PC-9 (cell line): ENCODE results near the gene DHRSX. TPM values are rescaled to one million over a fixed set of nuclear protein-coding genes. Genes with fewer than 3 reads are reported as not detected.

Experiments
- BruUV-seq: library from RNA; stranded (reverse); fragments of 400-500 nt; replicated peaks from 2 replicates; lab custom pipeline; 2021; lab: Mats Ljungman, UMichigan
- CTCF ChIA-PET: fragments of 300-600 bp; sonication (Branson Sonifier 250); formaldehyde crosslinking; loops from one replicate; lab custom pipeline; 2022; ENCODE audit warnings: antibody characterized with exemption; lab: Charles Lee
- POLR2A ChIA-PET: fragments of 300-600 bp; sonication (Branson Sonifier 250); formaldehyde crosslinking; loops from one replicate; lab custom pipeline; 2022; ENCODE audit warnings: antibody characterized with exemption; ENCODE audit not compliant: unreplicated experiment; lab: Charles Lee
- DNase-seq, 2 experiments: peaks; one replicate each; pipeline versions ENCODE4 v3.0.0 to v3.0.0-alpha.2; 2015 to 2022; ENCODE audit warnings: mixed read lengths in 1 of 2
- H2AFZ ChIP-seq: fragments of 200-600 bp; sonication (generic); 2 replicates; pipeline ENCODE4 v1.8.1; 2017; ENCODE audit warnings: antibody characterized with exemption
- H3F3A ChIP-seq: fragments of 200-600 bp; sonication (generic); 2 replicates; pipeline ENCODE4 v1.8.1; 2017; ENCODE audit warnings: antibody characterized with exemption, mild to moderate bottlenecking, low read depth; ENCODE audit not compliant: insufficient read depth
- H3K27ac ChIP-seq: fragments of 200-600 bp; sonication (generic); 2 replicates; pipeline ENCODE4 v1.6.1; 2016; ENCODE audit warnings: mixed run types
- H3K27me3 ChIP-seq: fragments of 200-600 bp; sonication (generic); 2 replicates; pipeline ENCODE4 v1.6.1; 2016; ENCODE audit warnings: low read depth, mixed run types; ENCODE audit not compliant: insufficient read depth
- H3K36me3 ChIP-seq: fragments of 200-600 bp; sonication (generic); 2 replicates; pipeline ENCODE4 v1.6.1; 2016; ENCODE audit warnings: low read depth, mixed run types
- H3K4me1 ChIP-seq: fragments of 200-600 bp; sonication (generic); replicated peaks from 2 replicates; pipeline ENCODE4 v1.6.1; 2016; ENCODE audit warnings: mixed run types; ENCODE audit not compliant: insufficient read depth
- H3K4me2 ChIP-seq: fragments of 200-600 bp; sonication (generic); 2 replicates; pipeline ENCODE4 v1.6.1; 2017; ENCODE audit warnings: mixed run types
- H3K4me3 ChIP-seq: fragments of 200-600 bp; sonication (generic); 2 replicates; pipeline ENCODE4 v1.6.1; 2016; ENCODE audit warnings: mixed run types
- H3K79me2 ChIP-seq: fragments of 200-600 bp; sonication (generic); 2 replicates; pipeline ENCODE4 v1.6.1; 2017; ENCODE audit warnings: low read depth, mixed run types
- H3K9me2 ChIP-seq: fragments of 200-600 bp; sonication (generic); 2 replicates; pipeline ENCODE4 v1.8.1; 2017; ENCODE audit warnings: mild to moderate bottlenecking; ENCODE audit not compliant: insufficient read depth
- H3K9me3 ChIP-seq: fragments of 200-600 bp; sonication (generic); 2 replicates; pipeline ENCODE4 v1.8.1; 2016; ENCODE audit warnings: low read depth; ENCODE audit not compliant: insufficient read depth
- H4K20me1 ChIP-seq: fragments of 200-600 bp; sonication (generic); 2 replicates; pipeline ENCODE4 v1.8.1; 2017; ENCODE audit not compliant: insufficient read depth
- EZH2 ChIP-seq: fragments of 200-600 bp; sonication (generic); IDR thresholded peaks from 2 replicates; pipeline ENCODE4 v1.8.0; 2017; ENCODE audit warnings: antibody characterized with exemption, low read depth
- intact Hi-C: fragments of 100-400 bp; cut with micrococcal nuclease; formaldehyde crosslinking; loops from one replicate; pipeline ENCODE4 v1.10.0; 2022; ENCODE audit not compliant: unreplicated experiment
- total RNA-seq: library from RNA; stranded (reverse); gene quantifications from 2 replicates; pipeline ENCODE4 v1.2.3, GENCODE V29; 2021
- TF ChIP-seq, protein P1 (sequence below): fragments of 200-600 bp; sonication (generic); conservative IDR thresholded peaks from 2 replicates; pipeline ENCODE4 v1.6.1; 2017; ENCODE audit warnings: mixed run types, antibody characterized with exemption, mild to moderate bottlenecking, moderate library complexity

DHRSX gene
- total RNA-seq, 1 experiment from 2014 or later = 13.2 TPM

DNA sequence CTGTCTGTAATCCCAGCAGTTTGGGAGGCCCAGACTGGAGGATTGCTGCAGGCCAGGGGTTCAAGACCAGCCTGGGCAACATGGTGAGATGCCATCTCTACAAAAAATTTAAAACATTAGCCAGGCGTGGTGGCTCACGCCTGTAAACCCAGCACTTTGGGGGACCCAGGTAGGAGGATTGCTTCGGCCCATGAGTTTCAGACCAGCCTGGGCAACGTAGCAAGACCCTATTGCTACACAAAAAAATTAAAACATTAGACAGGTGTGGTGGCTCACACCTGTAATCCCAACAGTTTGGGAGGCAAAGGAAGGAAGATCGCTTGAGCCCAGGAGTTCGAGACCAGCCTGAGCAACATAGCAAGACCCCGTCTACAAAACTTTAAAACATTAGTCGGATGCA is 1.3 kb downstream of the DHRSX start:
- Histone ChIP-seq H3K4me1 (peaks cover 21% of the 10 kb centered on the region), H3K36me3 (no peaks in the 10 kb centered on the region), H3K9me2 (no peaks in the 10 kb centered on the region), H3K4me2 (peak overlapping the region; percentile 67), H3K79me2 (peaks cover 19% of the 10 kb centered on the region), H2AFZ (no peak overlapping the region), H3F3A (peaks cover 10% of the 10 kb centered on the region; the same call in 1 of the 2 replicates), H4K20me1 (peaks cover 3% of the 10 kb centered on the region; the same call in 1 of the 2 replicates), H3K27me3 (no peaks in the 10 kb centered on the region), H3K9me3 (no peaks in the 10 kb centered on the region), H3K27ac (no peak overlapping the region), H3K4me3 (peak overlapping the region; percentile 71)
- CTCF ChIA-PET = no interaction called here
- BruUV-seq = TSS peak; percentile 51
- intact Hi-C loops = no loop called here
- no peak for DNase-seq
- POLR2A ChIA-PET = no interaction called here
- no peak for TF ChIP-seq EZH2
- TF ChIP-seq, protein P1, sequence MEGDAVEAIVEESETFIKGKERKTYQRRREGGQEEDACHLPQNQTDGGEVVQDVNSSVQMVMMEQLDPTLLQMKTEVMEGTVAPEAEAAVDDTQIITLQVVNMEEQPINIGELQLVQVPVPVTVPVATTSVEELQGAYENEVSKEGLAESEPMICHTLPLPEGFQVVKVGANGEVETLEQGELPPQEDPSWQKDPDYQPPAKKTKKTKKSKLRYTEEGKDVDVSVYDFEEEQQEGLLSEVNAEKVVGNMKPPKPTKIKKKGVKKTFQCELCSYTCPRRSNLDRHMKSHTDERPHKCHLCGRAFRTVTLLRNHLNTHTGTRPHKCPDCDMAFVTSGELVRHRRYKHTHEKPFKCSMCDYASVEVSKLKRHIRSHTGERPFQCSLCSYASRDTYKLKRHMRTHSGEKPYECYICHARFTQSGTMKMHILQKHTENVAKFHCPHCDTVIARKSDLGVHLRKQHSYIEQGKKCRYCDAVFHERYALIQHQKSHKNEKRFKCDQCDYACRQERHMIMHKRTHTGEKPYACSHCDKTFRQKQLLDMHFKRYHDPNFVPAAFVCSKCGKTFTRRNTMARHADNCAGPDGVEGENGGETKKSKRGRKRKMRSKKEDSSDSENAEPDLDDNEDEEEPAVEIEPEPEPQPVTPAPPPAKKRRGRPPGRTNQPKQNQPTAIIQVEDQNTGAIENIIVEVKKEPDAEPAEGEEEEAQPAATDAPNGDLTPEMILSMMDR = no peak

DNA sequence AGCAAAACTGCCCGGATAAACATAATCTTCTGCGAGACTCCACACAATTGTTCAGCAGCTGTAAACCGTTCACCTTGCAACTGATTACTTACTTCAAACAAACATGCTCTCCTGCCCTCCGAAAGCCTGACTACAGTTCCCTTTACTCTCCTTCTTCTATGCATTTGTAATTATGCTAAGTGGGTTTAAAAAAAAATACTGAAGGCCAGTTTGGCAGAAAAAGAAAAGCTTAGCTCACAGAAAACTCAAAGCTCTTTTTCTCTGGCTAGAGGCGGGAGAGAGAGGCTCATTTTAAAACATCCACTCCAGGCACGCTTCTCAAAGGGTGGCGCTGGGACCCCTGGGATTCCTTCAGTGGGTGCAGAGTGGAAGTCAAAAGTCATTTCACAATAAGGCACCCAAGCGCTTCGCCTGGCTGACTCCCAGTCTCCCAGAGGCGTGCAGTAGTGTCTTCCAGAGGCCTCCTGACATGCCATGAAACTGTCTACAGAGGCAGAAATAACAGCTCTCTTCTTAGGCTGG is 1.9 kb downstream of the DHRSX start:
- peak overlapping the region; percentile 67 for H3K4me2 ChIP-seq
- BruUV-seq = no TSS peak
- no peaks in the 10 kb centered on the region for H3K27me3 ChIP-seq
- peaks cover 19% of the 10 kb centered on the region for H3K79me2 ChIP-seq
- H3K9me3 ChIP-seq = no peaks in the 10 kb centered on the region
- intact Hi-C loops = no loop called here
- no peaks in the 10 kb centered on the region for H3K9me2 ChIP-seq
- ChIA-PET CTCF (no interaction called here), POLR2A (no interaction called here)
- peaks cover 21% of the 10 kb centered on the region for H3K4me1 ChIP-seq
- DNase-seq = no peak
- TF ChIP-seq, protein P1 = no peak
- no peak for TF ChIP-seq EZH2
- no peak overlapping the region for H3K4me3 ChIP-seq
- no peaks in the 10 kb centered on the region for H3K36me3 ChIP-seq
- H4K20me1 ChIP-seq = peaks cover 3% of the 10 kb centered on the region; the same call in 1 of the 2 replicates
- peaks cover 10% of the 10 kb centered on the region; the same call in 1 of the 2 replicates for H3F3A ChIP-seq
- H3K27ac ChIP-seq = no peak overlapping the region
- no peak overlapping the region for H2AFZ ChIP-seq

DNA sequence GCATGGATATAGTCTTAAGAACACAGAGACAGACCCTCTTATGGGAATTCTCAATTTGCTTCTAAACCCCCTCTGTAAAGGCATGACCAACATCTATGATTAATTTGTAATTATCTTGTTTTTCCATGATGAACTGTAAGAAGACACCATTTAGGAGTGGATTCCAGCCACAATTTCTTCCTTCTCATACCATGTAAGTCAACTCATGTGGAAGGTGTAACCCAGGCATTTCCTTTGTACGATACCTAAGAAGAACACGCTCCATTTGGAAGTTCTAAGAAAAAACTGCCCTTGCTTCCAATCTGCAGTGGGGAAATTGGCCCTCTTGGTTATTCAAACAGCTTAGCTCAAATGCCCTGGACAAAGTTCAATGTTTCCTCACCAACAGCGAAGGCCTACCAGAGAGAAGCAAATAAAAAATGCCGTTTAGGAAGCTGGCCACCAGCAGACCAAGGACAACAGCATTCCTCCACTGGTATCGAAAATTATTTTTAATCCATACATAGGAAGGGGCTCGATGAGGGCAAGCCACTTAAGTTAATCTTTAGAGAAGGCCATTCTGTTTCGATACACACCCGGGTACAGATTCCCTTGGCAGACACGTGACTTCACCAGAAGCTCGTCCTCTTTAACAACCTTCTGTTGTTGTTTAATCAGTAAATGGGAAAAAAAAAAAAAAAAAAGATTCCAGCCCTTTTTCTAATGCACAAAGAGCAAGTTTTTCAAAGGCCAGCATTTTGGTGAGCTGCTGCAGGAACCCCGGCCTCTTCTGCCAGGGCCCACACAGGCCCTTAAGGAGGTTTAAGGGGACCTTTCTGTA is 2.6 kb downstream of the DHRSX start:
- no TSS peak for BruUV-seq
- Histone ChIP-seq H3K4me3 (no peak overlapping the region), H3K4me2 (no peak overlapping the region), H3K4me1 (peaks cover 21% of the 10 kb centered on the region), H3K36me3 (no peaks in the 10 kb centered on the region), H3K27me3 (no peaks in the 10 kb centered on the region), H3K27ac (no peak overlapping the region), H3K9me3 (no peaks in the 10 kb centered on the region), H2AFZ (no peak overlapping the region), H3F3A (peaks cover 8% of the 10 kb centered on the region; the same call in 1 of the 2 replicates), H3K79me2 (peaks cover 19% of the 10 kb centered on the region), H3K9me2 (no peaks in the 10 kb centered on the region), H4K20me1 (peaks cover 3% of the 10 kb centered on the region; the same call in 1 of the 2 replicates)
- ChIA-PET POLR2A (no interaction called here), CTCF (no interaction called here)
- no peak for DNase-seq
- intact Hi-C loops = no loop called here
- TF ChIP-seq, protein P1 = no peak
- no peak for TF ChIP-seq EZH2
